ENCODE data around the gene ACOX2.
A peak's percentile ranks its signal among the peaks of the same experiment; 100 is the strongest.

ACOX2 gene

GRCh38 chr3:58536501-58537411, at the start of gene ACOX2:
TSS of gene ACOX2 (minus strand) at chr3:58537190. CDS start at chr3:58535106, 2,084 bp downstream.
- peak; percentile 32 for DNase-seq

- no peak for DNase-seq
Observed at GRCh38 chr3:58585994-58586393, 49.0 kb upstream of the ACOX2 start.

DNA sequence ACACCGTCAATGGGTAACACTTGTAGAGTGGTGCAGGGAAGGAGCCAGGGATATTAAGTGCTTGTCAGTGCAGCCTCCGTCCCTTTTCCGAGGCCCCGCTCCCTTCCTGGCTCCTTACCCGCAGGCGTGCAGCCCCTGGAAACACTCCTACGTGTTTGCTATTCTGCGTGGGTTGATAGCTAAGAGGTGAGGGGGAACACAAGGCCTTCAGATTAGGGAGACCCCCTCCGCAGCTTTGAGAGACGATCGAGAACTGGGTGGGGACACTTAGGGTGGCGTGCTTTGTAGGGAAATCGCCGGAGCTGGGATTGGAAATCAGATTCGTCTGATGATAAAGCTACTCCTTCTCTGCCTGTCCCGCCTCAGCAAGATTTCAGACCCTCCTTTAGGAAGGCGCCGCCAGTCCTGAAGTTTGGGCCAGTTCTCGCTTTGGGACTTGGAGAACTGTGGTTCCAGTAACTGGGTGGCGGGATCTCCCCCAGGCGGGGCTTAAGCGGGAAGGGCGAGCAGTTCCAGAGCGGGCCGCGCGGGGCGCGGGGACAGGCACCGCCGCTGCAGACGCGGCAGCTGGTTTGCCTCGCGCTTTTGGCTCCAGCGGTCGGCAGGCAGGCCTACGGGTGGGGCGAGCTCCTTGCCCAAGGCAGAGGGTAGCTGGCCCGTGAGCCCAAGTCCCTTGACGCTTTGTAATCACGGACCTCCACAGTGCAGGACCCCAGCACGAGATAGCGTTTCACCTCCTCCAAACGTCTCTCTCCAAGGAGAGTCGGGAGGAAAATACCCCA, 48.2 kb upstream of the ACOX2 start:
- no peak for DNase-seq

GRCh38 chr3:58584690-58585004, 47.7 kb upstream of the ACOX2 start:
- no peak for DNase-seq

DNA sequence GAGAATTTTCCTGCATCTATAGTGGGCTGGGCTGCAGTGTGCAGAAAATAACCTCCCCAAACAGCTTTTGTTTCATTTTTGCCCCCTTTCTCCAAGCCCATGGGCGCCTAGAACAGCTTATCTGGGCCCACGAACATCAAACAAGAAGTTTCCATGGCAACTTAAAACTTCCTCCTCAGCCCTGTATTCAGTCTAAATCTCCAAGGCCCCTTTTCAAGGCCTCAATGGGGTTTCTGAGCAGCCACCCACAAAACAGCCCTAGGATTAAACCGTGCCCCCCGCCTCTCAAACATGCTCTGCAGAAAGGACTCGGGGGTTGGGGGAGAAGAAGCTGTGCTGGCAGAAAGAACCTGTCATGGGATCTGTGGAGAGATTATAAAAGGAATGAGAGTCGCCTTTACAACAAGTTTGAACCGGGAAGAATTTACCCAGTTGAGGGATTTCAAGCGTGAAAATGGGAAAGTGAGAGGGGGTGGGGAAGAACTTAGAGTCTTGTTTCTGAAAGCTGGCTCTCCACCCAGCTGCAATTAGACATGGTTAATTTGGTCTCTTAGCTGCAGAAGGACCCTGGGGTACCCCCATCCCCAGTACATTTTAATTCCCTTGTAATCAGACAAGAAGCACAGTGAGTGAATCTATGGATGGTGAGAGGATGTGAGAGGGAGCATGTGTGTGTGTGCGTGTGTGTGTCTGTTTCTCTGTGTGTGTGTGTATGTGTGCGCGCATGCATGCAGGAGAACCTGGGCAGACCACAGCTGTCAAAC, 44.5 kb upstream of the ACOX2 start:
- no peak for DNase-seq

DNA sequence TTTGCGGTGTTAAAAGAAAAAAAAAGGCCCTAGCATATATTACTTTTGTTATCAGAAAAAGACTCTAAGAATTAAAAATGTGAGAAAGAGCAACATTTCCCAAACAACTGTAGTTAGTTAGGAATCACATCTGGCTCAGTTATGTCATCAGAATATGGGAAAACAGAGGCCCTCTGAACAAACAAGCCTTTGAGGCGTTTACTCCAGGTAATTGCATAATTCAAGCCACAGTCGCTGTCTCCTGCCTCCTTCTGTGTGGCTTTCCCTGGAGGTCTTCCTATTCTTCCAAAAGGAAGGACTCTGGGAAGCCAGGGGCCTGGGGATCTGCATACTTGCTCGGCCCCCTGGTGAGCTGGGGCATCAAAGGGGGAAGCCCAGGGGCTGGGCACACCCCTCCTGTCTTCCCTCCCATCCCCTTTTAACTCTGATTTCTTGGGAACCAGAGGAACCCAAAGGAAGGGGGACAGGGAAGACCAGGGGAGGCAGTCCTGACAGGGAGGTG, 43.9 kb upstream of the ACOX2 start:
- no peak for DNase-seq

GRCh38 chr3:58578873-58579272, 41.9 kb upstream of the ACOX2 start:
- no peak for DNase-seq

DNA sequence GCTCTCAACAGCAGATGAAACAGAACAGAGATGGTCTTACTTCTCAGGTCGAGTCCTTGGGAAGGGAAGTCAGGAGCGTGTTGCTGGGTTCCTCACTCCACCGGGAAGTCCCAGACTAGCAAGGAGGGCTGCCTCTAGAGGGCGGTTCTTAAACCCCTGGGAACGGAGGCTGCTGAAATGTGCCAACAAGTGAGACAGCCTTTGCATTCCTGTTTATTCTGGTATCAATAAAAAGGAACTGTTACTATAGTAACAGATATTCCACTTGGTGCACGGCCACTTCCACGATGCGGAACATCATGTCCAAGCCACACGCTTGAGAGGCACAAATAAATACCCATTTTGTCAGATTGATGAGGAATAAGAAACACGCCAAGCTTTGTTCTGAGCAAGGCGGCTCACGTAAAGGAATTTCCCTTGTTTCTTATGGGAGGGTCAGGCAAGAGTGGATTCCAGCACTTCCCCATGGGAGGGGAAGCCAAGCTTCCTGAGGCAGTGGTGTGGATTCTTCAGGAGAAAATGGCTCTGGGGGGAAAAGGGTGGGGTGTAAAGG, 40.4 kb upstream of the ACOX2 start, which contains the start of gene FAM107A:
Gene FAM107A (minus strand): TSS at position 123 of the 553 bp plus-strand sequence. CDS start 7,531 bp downstream, outside the sequence.
- no peak for DNase-seq

- DNase-seq, result no peak
Observed at GRCh38 chr3:58576716-58577115, 39.7 kb upstream of the ACOX2 start.

GRCh38 chr3:58575971-58576652, 39.1 kb upstream of the ACOX2 start:
- no peak for DNase-seq

GRCh38 chr3:58574682-58575081, 37.7 kb upstream of the ACOX2 start:
- DNase-seq, result no peak

- DNase-seq, result no peak
Observed at GRCh38 chr3:58574106-58574505, 37.1 kb upstream of the ACOX2 start.

- no peak for DNase-seq
Observed at GRCh38 chr3:58573640-58574039, 36.6 kb upstream of the ACOX2 start.

DNA sequence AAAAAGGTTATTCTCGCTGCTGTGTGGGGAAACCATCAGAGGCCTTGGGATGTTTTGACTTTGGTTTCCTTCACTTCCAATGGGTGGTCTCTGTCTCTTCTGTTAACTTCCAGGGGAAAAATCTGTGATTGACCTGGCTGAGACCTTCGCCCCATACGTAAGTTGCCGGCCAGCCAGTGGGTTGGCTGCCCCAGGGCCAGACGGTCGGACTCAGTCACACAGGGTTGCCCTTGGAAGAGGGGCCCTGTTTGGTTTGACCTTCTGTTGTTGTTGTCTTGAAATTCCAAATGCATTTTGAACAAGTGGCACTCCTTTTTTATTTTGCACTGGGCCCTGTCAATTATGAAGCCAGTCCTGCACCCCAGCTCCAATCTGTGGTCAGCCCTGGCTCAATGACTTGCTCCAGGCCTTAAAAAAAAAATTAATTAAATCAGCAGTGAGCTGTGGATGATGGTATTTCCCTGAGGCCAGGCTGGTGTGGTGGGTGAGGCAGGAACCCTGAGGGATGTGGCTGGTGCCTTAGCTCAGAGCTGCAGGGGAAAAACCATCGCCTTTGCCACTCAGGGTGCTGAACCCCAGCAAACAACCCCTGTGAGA, 35.7 kb upstream of the ACOX2 start:
- no peak for DNase-seq

DNA sequence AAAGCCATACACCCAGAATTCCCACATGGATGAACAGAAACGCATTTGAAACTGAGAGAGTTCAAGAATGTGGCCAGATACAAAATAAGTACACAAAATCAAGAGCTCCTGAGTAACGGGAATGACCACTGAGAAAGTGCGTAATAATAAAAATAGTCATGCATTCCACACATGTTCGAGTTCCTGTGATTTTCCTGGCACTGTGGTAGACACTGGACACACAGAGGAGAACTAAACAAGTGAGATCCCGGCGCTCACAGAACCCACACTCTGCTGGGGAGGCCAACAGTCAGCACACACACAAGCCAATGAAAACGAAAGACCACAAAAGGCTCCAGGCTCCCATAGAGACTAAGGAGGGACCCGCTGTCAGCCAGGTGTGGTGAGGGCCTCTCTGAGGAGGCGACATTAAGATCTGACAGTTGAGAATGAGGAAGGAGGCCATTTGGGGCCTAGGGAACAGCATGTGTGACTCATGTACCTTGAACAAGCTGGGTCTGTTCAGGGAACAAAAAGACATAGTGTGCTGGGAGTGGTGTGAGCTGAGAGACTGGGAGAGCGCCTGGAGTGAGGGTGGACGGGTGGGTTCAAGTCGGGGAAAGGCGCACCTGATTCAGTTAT, 35.1 kb upstream of the ACOX2 start:
- no peak for DNase-seq

DNA sequence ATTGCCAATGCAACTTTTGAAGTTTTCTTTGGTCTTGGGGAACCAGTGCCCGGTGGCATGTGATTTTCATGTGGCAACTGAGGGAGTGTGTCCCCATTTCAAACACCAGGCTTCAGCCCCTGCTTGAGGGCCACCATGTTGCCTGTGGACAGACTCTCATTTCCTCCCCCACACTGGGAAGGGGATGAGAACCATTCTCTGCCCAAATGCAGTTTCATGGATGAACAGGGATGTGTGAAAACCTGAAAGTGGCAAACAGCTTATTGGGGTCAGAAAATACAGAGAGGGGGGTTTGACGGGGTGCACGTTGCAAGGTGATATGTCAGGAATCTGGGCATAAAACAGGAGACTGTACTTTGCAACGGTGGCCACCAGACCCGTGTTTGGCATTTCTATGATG, 33.9 kb upstream of the ACOX2 start:
- no peak for DNase-seq

DNA sequence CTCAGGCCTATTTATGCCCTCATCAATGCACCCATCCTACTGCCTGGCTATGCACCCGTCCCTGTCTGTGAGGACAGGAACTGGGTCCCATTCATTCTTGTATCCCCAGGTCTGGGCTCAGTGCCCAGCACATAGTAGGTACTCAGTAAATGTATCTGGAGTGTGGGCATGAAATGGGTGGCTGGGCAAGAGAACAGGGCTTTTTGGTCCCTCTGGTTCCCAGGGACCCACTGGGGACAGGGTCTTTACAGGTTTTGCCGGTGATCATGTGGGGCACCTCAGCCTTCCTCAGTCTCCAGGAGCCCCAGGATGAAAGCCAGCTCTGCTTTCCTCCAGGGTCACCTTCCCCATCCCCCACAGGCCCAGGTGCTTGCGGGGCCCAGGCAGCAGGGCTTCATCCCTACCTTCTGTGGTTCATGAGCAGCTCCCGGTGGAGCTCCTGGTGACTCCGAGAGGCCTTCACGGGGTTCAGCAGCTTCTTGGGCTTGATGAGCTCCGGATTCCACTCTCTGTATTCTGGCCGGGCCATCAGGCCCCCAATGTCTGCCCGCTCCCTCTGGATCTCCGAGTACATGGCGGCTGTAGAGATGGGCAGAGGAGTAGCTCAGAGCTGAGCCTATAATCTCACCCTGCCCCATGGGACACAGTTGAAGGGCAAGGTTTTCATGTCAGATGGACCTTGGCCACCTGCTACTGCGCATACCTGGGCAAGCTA, 32.5 kb upstream of the ACOX2 start:
- DNase-seq, result no peak

- DNase-seq, result peak; percentile 15
Observed at GRCh38 chr3:58568572-58569286, 31.7 kb upstream of the ACOX2 start.

DNA sequence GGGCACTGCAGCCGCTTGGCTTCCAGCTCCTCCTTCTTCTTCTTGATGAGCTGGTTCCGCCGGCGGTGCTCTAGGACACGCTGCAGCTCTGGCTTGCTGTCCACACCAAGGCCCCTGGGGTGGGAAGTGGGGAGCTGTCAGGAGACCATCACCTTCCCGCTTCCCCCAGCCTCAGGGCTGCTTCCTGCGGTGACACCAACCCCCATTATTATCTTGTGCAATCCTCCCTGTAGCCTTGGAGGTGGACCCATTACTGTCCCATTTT, 30.2 kb upstream of the ACOX2 start:
- no peak for DNase-seq

Data from NCI-H2029 treated with DMSO at 0.1 percent for 48 hours (cell line).